A673 (cell line): ENCODE results near the gene RNU1-1.
"Not testable (repeated sequence)": the region's sequence is repeated elsewhere in the genome, so short reads cannot be mapped to it uniquely, and the experiment has no call there.

Experiments used
- CTCF ChIP-seq: fragments of 300-800, 200-600 bp; sonication (generic); conservative IDR thresholded peaks from 2 replicates; pipeline ENCODE4 v1.5.1; 2017; ENCODE audit warnings: low read depth, mild to moderate bottlenecking, antibody characterized with exemption, low read length, moderate library complexity, mixed read lengths
- EZH2 ChIP-seq: fragments of 200-600 bp; sonication (generic); IDR thresholded peaks from 2 replicates; pipeline ENCODE4 v1.6.1; 2017; ENCODE audit warnings: borderline replicate concordance, low read depth, mild to moderate bottlenecking, mixed read lengths, antibody characterized with exemption, low read length; ENCODE audit not compliant: poor library complexity, severe bottlenecking

- not testable (repeated sequence) for TF ChIP-seq CTCF, EZH2
Observed at GRCh38 chr1:16500466-16500865, 13.6 kb downstream of the RNU1-1 start.
